Testis (tissue), 5 donors: ENCODE data around the gene LALBA. TPM values are rescaled to one million over a fixed set of nuclear protein-coding genes. Genes with fewer than 3 reads are reported as not detected.

Source experiments
- DNase-seq: peaks from one replicate; pipeline ENCODE4 v3.0.0-alpha.2; 2019
- H3K27ac ChIP-seq, 2 donors: fragments of 200-600 bp; sonication (generic); one replicate each; pipeline ENCODE4 v1.5.1; 2019
- H3K27me3 ChIP-seq: fragments of 200-600 bp; sonication (generic); one replicate; pipeline ENCODE4 v1.5.1; 2019
- H3K36me3 ChIP-seq: fragments of 200-600 bp; sonication (generic); one replicate; pipeline ENCODE4 v1.5.1; 2017; ENCODE audit warnings: low read depth; ENCODE audit errors: missing control alignments
- H3K4me1 ChIP-seq: fragments of 200-600 bp; sonication (generic); one replicate; pipeline ENCODE4 v1.5.1; 2019
- H3K4me3 ChIP-seq, 2 donors: fragments of 200-600 bp; sonication (generic); one replicate each; pipeline ENCODE4 v1.5.1; 2017 to 2019
- H3K9me3 ChIP-seq: fragments of 200-600 bp; sonication (generic); one replicate; pipeline ENCODE4 v1.5.1; 2017
- CTCF ChIP-seq, 3 experiments: fragments of 450-650 bp in 2 of 3; fragments of 200-600 bp in 1 of 3; sonication (generic) in 1 of 3; IDR thresholded peaks; one replicate each; pipeline ENCODE4 v1.5.1; 2016 to 2019; ENCODE audit warnings: antibody characterized with exemption in 3 of 3, mild to moderate bottlenecking in 2 of 3, moderate library complexity in 1 of 3
- POLR2A ChIP-seq: fragments of 450-650 bp; IDR thresholded peaks from one replicate; pipeline ENCODE4 v1.6.1; 2017; ENCODE audit warnings: antibody characterized with exemption, mild to moderate bottlenecking, moderate library complexity
- WGBS, 2 donors: methylation state at CpG; one replicate each; pipeline ENCODE4 v1.1.5; 2018; 5-methylcytosine and 5-hydroxymethylcytosine counted together
- intact Hi-C: fragments of 100-400 bp; cut with DNase I; formaldehyde crosslinking; loops from one replicate; pipeline ENCODE4 v1.15.1; 2023; ENCODE audit warnings: low total_unique reads
- long read RNA-seq, 2 donors: transcript quantifications; one replicate each; lab custom pipeline, GENCODE V29; 2026
- polyA plus RNA-seq: library from polyadenylated mRNA; stranded (reverse); fragments of 350-450 nt; fragmentation: Illumina TruSeq; extraction: RNeasy Lipid Tissue Mini Kit (QIAGEN cat#74804); gene quantifications from one replicate; pipeline ENCODE4 v1.2.3, GENCODE V29; 2014; ENCODE audit warnings: low read depth, low replicate concordance; ENCODE audit not compliant: insufficient read depth
- total RNA-seq, 2 donors: library from RNA; depleted of rRNA; stranded (reverse); fragments of >200 nt; gene quantifications; one replicate each; pipeline ENCODE4 v1.2.3, GENCODE V29; 2016

LALBA gene
- 1 to 10 TPM; 3.8 to 5.2 TPM for total RNA-seq
- 4.7 TPM for polyA plus RNA-seq
- long read RNA-seq, donor 1 = 0 reads
- long read RNA-seq, donor 2 = 0 reads

- H3K27me3 ChIP-seq = no peaks in the 10 kb centered on the region
- DNase-seq = no peak
- no peak for TF ChIP-seq CTCF (IDR thresholded peaks at IDR 0.05)
- no peak for TF ChIP-seq POLR2A
- no peaks in the 10 kb centered on the region for H3K9me3 ChIP-seq
- H3K36me3 ChIP-seq = no peaks in the 10 kb centered on the region
- whole genome bisulfite sequencing, 2 donors = 79 to 88% methylated on average over 1 of the region's 1 CpG
- no peak within 1 kb of the TSS for H3K4me3 ChIP-seq
- peak within 1 kb of the TSS; percentile 69 to 72 for H3K27ac ChIP-seq
- peaks cover 3% of the 10 kb centered on the region for H3K4me1 ChIP-seq
- intact Hi-C loops = no loop called here
Observed at GRCh38 chr12:48569946-48570345, at the start of gene LALBA. TSS of gene LALBA (minus strand) at chr12:48570046. CDS start at chr12:48570020, 26 bp downstream.

GRCh38 chr12:48618541-48618940 is 48.7 kb upstream of the LALBA start:
- H3K9me3 ChIP-seq = no peaks in the 10 kb centered on the region
- H3K4me1 ChIP-seq = no peaks in the 10 kb centered on the region
- WGBS, 2 donors = 6 to 9% methylated on average over 7 of the region's 7 CpGs
- H3K4me3 ChIP-seq = no peak overlapping the region
- peak; percentile 93 for DNase-seq
- H3K27ac ChIP-seq = no peak overlapping the region
- intact Hi-C loops = no loop called here
- TF ChIP-seq POLR2A (no peak), CTCF (IDR thresholded peaks at IDR 0.05) (peak; percentile 85 to 98 (median 92))
- H3K27me3 ChIP-seq = no peaks in the 10 kb centered on the region
- no peaks in the 10 kb centered on the region for H3K36me3 ChIP-seq

- H3K27ac ChIP-seq = no peak overlapping the region
- no peaks in the 10 kb centered on the region for H3K36me3 ChIP-seq
- no peaks in the 10 kb centered on the region for H3K4me1 ChIP-seq
- no peaks in the 10 kb centered on the region for H3K9me3 ChIP-seq
- 88 to 90% methylated on average over 4 of the region's 4 CpGs for WGBS, 2 donors
- no peak for TF ChIP-seq POLR2A
- TF ChIP-seq CTCF (IDR thresholded peaks at IDR 0.05) = no peak
- DNase-seq = no peak
- H3K27me3 ChIP-seq = no peaks in the 10 kb centered on the region
- no peak overlapping the region for H3K4me3 ChIP-seq
- intact Hi-C loops = no loop called here
Observed at GRCh38 chr12:48615681-48616080, 45.8 kb upstream of the LALBA start.

GRCh38 chr12:48613321-48613720 is 43.5 kb upstream of the LALBA start:
- TF ChIP-seq POLR2A (no peak), CTCF (IDR thresholded peaks at IDR 0.05) (no peak)
- intact Hi-C loops = no loop called here
- H3K9me3 ChIP-seq = no peaks in the 10 kb centered on the region
- DNase-seq = no peak
- H3K4me3 ChIP-seq = no peak overlapping the region
- H3K27me3 ChIP-seq = no peaks in the 10 kb centered on the region
- WGBS, 2 donors = 84 to 86% methylated on average over 1 of the region's 1 CpG
- H3K36me3 ChIP-seq = no peaks in the 10 kb centered on the region
- H3K4me1 ChIP-seq = no peaks in the 10 kb centered on the region
- no peak overlapping the region for H3K27ac ChIP-seq
